NCI-H146 (cell line): Measurements from ENCODE around the gene CDX2.

Source experiments
- DNase-seq: peaks from one replicate; lab custom pipeline; 2025; lab: John Stamatoyannopoulos, UW

The CDX2 gene

DNA sequence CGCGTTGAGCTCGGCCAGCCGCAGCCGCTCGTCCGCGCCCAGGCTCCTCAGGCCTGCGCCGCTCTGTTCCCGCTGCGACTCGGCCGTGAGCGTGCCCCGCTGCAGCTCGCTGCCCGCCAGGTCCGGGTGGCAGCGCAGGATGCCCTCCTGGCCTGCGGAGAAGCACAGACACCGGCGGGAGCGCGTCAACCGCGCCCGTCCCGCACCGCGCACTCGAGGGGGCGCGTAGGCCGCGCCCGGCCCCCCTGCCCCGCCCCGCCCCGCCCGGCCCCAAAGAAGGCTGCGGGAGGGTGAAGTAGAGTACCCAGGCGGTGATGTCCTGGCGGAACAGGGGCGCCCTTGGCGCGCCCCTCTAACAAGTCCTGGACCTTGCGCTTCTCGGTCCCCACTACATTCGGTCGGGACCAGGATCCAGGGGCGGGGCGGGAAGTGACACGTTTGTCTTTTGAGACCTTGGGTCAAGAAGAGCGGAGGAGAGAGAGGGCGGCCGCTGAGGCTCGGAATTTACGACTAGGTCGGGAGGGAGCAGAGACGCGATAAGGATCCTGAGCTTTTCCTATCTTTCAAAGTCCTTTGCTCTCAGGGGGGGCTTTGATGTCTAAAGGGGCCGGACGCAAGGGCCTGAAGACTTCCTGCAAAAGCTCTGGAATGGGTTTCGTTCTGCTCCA is 9.3 kb upstream of the CDX2 start:
- DNase-seq = no peak

DNA sequence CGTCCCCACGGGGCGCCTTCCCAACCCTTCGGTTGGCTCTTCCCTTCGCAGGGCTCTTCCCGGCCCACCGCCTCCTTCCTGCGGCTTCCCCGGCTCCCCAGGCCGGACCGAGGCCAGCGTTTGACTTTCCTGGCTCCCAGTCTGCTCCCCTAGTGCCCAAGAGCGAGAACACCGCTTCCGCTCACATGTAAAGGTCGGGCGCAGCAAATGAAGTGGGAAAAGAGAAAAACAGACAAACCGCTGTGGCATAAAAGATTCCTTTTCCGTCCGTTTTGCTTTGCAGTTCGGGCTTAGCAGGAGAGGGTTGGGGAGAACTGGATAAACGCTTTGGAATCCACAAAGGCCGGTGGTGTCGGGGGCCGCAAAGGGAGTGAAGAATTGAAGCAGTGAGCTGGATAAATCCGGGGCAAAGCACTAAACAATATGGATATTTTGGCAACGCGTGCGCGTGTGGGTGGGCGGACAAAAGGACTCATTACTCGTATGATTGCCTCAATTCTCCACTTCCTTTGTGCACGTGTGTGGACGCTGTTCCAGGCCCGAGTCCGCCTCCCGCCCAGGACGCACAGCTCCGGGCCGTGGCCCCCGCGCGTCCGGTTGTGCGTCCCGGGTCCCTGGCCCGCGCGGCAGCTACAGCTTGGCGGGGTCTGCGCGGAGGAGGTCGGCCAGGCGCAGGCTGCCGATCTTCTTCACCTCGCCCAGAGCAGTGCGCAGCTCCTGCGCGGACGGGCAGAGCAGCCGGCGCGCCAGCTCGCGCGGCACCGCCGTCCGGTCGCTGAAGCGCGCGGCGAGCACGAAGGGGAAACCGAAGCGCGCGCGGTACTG is 8.6 kb upstream of the CDX2 start:
- DNase-seq = no peak

DNA sequence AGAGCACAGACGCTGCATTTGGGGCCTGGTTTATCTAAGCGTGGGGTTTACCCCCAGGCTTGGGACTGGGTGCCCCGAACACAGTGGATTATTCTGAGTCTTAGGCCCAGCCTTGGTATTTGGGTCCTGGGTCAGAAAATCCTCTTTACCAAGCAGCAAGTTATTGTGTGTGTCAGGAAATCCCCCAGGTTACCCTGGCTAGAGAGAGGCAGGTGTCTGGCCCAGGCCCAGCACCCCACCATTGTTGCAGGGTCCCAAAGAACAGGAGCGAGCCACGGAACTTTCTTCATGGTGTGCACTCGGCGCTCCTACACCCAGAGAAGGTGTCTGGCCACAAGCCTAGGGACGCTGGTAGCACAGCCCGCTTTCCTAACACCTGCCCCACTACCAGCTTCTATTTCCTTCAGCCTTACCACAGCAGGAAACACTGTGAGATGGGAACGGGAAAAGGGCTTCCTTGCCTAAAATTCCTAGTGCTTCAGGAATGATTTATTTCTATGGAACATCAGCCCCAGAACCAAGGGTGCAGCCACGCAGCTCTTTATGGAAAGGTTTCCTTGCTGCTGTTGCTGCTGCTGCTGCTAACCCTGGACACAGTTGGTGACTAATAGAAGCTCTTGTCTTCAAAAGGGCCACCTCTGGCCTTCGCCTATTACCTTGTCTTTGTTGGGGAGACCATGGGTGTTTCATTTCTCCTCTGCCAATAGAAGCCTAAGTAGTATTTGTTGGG is 7.4 kb upstream of the CDX2 start:
- DNase-seq = no peak

DNA sequence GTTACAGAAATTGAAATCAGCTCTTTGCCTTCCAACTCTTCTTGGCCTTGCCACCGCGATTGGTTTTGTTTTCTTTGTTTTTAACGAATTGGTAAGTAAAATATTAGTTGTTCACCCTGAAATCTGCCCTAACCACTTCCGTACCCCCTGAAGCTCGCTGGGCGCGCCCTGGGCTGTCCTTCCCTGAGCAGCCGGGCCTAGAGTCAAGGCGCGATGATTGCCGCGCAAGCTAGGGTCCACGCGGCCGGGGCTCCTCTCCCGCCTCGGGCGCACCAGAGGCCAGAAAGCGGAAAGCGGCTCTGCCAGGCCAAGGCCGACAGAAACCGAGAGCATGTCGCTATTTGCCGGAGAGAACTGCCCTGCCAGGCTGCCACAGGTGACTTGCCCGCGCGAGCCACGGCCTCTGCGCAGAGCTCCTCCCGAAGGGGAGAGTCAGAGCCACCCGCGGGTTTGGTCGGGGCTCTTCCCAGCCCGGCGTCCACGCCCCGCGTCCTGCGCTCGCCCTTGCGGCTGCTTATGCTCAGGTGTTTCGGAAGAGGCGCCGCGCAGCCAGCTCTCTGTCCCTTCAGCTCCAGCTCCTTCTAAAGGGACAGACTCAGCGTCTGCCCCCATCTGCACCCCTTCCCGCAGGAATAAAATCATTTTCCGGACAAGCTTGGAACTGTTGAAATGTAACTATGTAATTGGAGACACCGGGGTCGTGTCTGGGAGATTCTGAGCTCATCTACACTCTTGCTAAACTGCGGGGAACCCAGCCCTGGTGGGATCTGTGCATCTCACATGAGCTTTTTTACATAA is 6.6 kb upstream of the CDX2 start:
- no peak for DNase-seq

DNA sequence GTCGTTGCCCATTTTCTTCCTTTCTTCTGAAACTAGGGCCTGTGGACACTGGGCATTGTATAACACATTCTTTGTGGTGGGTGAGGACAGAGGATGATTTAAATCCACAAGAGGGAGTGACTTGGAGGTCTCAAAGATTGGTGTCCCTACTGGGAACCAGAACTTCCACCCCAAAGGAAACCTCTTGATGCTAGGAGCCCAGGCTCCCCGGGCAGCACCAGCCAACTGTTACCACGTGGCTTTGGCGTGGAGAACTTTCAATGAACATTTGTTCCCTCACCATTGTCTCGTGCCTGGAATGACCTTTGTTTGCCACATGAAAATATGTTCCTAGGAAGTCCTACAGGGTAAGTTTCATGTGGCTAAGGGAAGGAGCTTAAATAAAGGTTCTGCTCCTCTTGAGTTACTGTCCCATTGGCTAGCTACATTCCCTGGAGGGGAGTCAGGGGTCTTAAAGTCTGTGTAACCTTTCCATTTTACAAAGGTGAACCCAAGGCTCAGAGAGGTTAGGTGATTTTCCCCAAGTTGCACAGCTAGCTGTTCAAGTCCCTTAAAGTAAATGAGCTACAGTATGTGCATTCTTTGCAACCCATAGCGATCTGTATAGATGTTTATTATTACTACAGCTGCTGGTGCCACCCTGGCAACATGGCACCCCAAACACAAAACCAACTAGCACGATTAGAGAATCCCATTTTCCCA is 5.0 kb upstream of the CDX2 start:
- no peak for DNase-seq

DNA sequence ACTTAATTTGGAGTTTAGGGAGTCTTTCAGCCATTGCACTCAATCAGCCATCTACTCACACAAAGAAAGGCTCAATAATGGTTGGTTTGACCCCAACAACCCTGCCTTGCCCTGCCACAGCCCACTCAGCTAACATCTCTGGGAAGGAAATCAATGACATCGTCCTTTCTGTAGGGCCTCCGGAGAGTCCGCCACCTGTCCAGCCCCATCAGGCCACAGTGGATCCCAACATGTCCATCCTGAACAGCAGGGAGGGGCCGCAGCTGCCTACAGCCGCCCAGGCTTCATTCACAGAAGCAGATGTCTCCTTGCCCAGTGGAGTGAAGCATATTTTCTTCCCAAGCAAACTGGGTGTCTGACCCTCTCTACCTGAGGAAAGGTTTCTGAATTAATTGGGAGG is 4.2 kb upstream of the CDX2 start:
- DNase-seq = no peak

DNA sequence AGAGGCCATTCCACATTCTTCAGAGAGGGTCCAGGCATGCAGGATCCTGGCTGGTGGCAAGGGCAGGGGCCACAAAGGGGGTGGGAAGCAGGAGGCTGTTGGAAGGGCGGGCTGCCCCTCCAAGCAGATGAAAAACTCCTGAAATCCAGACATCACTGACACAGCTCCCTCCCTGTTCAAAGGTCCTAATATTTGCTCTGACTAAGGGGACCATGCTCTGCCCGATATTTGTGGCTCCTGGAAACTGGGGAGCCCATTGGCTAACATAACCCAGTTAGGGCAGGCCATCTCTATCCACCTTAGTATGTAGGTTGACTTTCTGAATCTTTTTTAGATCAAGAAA is 3.3 kb upstream of the CDX2 start:
- no peak for DNase-seq

DNA sequence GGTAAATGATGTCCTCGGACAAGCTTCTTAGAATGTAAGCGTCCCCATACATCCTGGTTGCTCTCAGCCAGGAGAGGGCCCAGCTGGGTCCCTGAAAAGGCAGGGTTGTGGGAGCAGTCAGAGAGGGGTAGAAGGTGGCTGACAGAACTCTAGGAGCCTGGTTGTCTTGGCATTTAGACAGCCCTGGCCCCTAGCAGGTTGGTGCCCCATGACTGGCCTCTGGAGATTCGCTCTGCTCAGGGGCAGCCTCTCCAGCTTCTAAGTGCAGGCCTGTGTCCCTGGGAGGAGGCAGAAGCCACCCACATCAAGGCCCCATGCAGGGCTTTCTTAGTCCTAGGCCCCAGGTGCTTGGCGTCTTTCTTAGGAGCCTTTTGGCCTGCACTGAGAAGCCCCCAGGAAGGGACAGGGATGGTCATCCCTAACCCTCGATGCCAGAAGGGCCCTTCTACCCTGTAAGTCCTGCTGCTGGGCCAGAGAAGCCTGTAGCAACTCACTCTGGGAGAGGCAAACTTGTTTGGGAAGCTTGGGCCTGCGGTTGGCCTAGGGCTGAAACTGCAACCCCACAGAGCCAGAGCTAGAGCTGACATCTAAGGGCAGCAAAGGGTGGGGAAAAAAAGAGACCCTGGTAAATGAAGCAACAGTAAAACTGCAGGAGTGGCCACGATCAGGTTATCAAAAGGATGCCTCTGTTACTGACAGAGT is 2.8 kb upstream of the CDX2 start:
- DNase-seq = no peak

DNA sequence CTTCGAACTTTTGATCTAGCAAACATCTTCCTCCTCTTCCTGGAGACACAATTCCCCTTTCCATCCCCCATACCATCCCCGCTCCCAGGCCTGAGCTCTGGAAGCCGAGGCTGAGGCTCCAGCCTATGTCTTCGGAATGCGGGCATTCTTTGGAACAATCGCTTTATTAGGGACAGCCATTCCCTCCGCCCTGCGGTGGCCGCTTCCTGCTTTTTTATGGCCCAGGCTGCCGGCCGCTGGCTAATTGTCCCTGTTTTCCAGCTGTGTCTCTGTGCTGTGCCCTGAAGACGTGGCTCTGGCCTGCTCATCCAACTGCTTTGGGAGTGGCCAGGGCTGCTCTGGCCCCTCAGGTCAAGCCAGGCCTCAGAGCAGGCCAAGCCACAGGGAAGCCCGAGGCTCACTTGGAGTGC is 2.1 kb upstream of the CDX2 start:
- no peak for DNase-seq

DNA sequence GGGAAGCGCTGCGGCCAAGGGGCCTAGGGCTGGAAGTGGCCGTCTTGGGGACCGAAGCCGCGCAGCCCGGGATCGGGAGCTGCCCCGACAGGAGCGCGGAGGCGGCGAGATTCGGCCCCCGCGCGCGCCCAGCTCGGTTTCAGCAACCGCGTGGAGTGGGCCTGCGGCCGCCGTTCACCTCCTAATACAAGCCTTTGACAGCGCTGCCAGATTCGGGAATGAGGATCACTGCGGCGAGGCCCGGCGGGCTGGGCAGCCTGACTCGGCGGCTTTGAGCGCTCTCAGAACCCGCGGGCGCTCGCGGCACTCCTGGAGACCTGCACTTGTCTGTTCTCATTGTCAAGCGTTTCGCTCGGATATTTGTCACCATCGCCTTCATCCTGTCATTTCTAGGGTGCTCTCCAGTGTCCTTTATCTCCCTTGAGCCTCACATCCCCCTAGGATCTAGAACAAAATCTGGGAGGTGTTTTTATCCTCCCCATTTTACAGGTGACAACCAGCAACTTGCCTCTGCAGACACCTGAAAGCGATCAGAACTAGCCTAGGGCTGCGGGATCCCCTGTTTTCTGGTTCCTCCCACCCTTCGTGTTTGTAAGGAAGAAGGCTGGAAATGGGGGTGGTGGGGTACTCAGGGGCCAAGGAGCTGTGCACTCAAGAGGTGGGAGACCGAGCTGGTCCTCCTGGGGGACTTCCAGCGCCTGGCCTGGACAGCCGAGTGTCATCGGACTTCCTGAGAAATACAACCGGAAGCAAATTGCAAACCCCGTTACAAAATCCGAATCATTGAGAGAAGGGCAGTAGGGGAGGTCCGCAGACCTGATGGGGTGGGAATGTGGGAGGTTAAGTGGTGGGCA is 1.5 kb upstream of the CDX2 start:
- no peak for DNase-seq

DNA sequence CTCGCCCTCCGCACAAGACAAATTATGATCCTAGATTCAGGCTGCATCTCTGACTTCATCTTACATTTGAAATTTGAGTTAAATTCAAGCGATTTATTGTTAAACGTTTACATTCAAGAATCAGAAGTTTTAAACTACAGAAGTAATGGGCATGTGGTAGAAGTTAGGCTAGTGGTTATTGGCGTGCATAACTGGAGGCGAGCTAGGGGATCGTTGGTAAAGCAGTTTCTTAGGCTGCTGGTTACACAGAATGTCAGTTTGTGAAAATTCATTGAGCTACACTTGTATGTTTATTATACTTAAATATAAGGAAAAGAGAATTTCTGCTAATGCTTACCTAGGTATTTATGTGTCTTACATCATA is 733 bp upstream of the CDX2 start:
- no peak for DNase-seq

DNA sequence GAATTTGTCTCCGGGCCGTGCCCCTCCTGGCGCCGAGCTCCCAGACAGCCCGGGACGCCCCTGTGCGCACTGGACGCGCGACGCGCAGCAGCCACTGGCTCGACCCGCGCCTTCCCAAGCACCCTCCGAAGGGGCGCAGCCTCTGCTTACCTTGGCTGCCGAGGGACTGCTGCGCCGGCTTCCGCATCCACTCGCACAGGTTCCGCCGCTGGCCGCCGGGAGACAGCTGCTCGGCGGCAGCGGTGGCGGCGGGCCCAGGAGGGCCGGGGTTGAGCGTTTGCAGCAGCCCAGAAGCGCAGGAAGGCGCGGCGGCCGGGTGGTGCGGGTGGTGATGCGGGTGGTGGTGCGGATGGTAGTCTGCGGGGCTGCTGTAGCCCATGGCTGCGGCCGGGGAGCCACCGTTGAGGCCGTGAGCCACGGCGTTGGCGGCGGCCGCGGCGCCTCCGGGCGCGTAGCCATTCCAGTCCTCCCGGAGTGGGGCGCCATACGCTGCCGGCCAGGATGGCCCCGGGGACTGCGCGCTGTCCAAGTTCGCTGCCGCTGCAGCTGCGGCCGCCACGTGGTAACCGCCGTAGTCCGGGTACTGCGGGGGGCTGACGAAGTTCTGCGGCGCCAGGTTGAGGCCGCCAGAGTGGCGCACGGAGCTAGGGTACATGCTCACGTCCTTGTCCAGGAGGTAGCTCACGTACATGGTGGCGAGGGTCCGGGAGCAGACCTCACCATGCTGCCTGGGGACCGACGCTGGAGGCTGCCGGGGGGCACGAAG is 616 bp downstream of the CDX2 start:
- DNase-seq = no peak

DNA sequence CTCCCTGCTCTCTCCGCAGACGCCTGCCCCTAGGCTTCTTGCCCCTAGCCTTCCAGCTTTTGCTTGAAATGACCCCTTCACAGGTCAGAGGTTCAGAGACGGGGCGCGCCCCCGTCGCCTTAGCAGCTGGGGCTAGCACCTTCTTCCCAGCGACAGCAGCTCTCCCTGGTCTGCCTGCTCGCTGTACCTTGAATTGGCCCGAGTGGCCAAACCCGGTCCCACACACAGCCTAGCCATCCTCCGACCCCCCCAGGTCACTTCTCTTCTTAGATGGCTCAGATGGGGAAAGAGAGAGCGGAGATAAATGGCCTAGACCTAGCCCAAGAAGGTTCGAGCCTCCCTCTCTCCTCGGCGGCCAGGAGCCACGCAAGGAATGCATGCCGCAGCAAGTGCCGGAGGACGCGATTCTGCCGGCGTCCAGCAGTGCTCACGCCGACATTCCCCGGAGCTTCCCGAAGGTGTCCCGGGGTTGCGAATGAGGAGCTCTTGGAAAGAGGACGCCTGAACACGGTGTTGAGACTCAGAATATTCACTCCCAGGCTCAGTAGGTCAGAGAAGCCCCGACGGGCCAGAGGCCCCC is 1.3 kb downstream of the CDX2 start:
- DNase-seq = no peak

DNA sequence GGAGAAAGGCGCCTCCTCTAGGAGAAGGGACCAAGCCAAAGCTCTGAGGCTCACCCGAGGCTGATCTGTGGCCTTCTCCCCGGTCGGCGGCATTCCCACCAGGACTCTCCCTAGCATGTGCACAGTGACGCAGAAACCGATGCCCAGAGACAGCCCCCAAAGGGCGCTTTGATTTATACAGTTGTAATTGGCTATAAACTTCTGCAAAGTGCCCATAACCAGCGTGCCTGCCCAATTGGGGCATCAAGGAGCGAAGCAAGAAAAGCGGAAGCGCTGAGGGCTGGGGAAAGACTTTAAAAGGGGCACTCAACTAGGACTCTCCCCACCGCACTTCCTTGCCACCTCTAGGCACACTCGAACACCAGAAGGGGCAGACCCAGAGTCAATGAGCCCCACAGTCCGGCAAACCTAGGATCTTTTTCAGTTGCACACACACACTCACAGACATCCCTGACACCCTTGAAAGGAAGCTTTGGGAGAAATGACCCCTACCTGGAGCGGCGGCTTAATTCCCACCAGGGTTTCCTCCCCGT is 1.8 kb downstream of the CDX2 start:
- DNase-seq = no peak

DNA sequence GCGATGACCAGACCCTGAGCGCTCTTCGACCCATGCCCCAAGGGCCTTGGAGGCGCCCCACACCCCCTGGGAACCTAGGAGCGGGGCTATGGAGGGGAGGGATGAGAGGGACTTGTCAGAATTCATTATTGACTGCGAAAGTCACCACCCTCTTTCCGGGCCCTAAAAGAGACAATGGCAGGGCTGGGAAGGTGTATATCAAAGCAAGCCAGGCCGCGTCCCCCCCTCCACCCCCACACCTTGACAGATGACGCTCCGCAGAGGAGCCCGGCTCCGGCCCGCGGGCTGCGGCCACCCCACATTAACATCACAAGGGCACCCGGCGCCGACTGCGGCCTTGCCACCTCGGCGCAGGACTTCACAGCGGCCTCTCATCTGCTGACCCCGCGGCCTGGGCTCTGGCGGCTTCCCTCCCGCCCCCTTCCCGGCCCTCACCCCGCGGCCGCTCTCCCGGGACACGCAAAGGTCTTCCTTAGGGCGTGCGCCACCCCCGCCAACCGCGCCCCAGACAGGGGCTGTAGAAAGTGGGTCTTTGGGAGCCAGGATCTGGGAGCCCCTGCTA is 2.4 kb downstream of the CDX2 start:
- no peak for DNase-seq

DNA sequence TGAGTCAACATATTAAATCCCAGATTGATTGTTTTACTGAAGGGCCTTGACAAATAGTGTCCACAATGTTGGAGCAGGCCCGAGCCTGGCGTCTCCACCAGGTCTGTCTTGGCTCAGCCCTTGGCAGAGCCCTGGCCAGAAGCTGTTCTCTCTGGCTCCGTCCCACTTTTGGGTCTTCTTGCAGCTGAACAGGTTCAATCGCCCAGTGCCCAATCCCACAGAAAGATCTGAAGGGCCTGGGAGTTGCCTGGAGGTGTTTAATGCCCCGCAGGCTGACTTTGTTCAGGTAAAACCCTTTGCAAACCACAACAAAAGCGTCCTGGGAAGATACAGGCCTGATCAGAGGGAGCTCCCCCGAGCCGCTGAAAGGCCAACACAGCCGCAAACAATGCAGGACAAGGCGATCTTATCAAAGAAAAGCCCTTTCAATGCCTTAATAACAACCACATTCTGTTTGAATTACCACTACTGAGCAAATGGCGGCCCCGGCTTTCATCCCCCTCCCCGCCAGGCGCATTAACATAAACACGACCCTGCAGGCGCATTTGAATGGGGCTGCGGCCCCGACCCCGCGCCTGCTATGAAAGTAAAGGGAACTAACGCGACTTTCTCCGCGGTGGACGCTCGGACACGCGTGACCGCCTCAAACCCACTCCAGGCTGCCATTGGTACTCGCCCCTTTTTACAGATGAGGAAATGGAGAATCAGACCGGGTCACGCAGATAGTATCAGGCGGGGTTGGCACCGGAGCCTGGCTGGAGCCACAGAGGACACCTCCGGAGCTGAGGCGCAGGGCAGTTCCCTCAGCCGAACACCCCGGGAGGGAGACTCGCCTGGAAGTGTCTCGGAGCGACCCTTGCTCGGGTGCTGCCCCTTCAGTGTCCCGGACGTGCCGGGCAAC is 3.1 kb downstream of the CDX2 start:
- peak; percentile 18 for DNase-seq

DNA sequence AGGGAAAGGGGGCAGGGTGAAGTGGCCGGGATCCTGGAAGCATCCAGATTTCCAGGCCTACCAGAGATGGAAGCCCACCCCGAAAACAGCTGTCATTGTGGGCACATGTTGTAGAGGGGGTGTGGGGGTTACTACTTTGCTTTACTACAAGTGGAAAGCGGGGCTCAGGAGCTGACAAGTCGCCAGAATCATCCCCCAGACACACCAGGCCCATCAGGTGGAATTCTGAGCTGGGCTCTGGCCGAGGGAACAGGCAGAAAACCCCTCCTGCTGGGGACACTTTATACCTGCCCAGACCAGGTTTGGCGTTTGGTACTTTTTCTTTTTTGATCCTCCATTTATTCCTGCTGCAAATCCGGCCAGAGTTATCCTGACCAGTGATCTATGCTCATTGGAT is 3.8 kb downstream of the CDX2 start:
- no peak for DNase-seq
